ENCODE results near the gene SLC4A1. TPM values are rescaled to one million over a fixed set of nuclear protein-coding genes. Genes with fewer than 3 reads are reported as not detected.

SLC4A1 gene
- total RNA-seq, 1 donor from 2014 or later, result not detected

GRCh38 chr17:44204441-44204882, 63.5 kb downstream of the SLC4A1 start:
- Mint-ChIP-seq H3K4me1 (ENCODE audit: unreplicated experiment) (peaks cover 25% of the 10 kb centered on the region), H3K36me3 (ENCODE audit: low read depth, unreplicated experiment) (peaks cover 16% of the 10 kb centered on the region), H3K9me3 (ENCODE audit: unreplicated experiment) (no peaks in the 10 kb centered on the region), H3K27ac (ENCODE audit: unreplicated experiment) (no peak overlapping the region), H3K4me3 (ENCODE audit: unreplicated experiment) (no peak overlapping the region), H3K27me3 (ENCODE audit: unreplicated experiment) (peaks cover 14% of the 10 kb centered on the region)
- no peak for TF ChIP-seq CTCF (IDR thresholded peaks at IDR 0.05; ENCODE audit: unreplicated experiment)
- DNase-seq (ENCODE audit: low spot score), result no peak

GRCh38 chr17:44203731-44204440, 64.0 kb downstream of the SLC4A1 start:
- DNase-seq (ENCODE audit: low spot score), result peak; percentile 54
- H3K27ac Mint-ChIP-seq (ENCODE audit: unreplicated experiment), result peak overlapping the region; percentile 5
- H3K4me1 Mint-ChIP-seq (ENCODE audit: unreplicated experiment), result peaks cover 25% of the 10 kb centered on the region
- peaks cover 14% of the 10 kb centered on the region for H3K27me3 Mint-ChIP-seq (ENCODE audit: unreplicated experiment)
- H3K4me3 Mint-ChIP-seq (ENCODE audit: unreplicated experiment), result peak overlapping the region; percentile 20
- TF ChIP-seq CTCF (IDR thresholded peaks at IDR 0.05; ENCODE audit: unreplicated experiment), result peak; percentile 94
- peaks cover 15% of the 10 kb centered on the region for H3K36me3 Mint-ChIP-seq (ENCODE audit: low read depth, unreplicated experiment)
- no peaks in the 10 kb centered on the region for H3K9me3 Mint-ChIP-seq (ENCODE audit: unreplicated experiment)

GRCh38 chr17:44202756-44203155, 65.2 kb downstream of the SLC4A1 start:
- Mint-ChIP-seq H3K9me3 (ENCODE audit: unreplicated experiment) (no peaks in the 10 kb centered on the region), H3K27me3 (ENCODE audit: unreplicated experiment) (peaks cover 14% of the 10 kb centered on the region), H3K36me3 (ENCODE audit: low read depth, unreplicated experiment) (peaks cover 8% of the 10 kb centered on the region)

GRCh38 chr17:44200478-44201155, 67.3 kb downstream of the SLC4A1 start:
- Mint-ChIP-seq H3K4me3 (ENCODE audit: unreplicated experiment) (peak overlapping the region; percentile 93), H3K27me3 (ENCODE audit: unreplicated experiment) (peaks cover 19% of the 10 kb centered on the region), H3K36me3 (ENCODE audit: low read depth, unreplicated experiment) (peaks cover 23% of the 10 kb centered on the region), H3K27ac (ENCODE audit: unreplicated experiment) (peak overlapping the region; percentile 95), H3K4me1 (ENCODE audit: unreplicated experiment) (peaks cover 38% of the 10 kb centered on the region), H3K9me3 (ENCODE audit: unreplicated experiment) (no peaks in the 10 kb centered on the region)
- no peak for DNase-seq (ENCODE audit: low spot score)
- TF ChIP-seq CTCF (IDR thresholded peaks at IDR 0.05; ENCODE audit: unreplicated experiment), result no peak

More at GRCh38 chr17:44202756-44203155, 65.2 kb downstream of the SLC4A1 start:
- H3K4me1 Mint-ChIP-seq (ENCODE audit: unreplicated experiment), result peaks cover 27% of the 10 kb centered on the region
- no peak for DNase-seq (ENCODE audit: low spot score)
- no peak for TF ChIP-seq CTCF (IDR thresholded peaks at IDR 0.05; ENCODE audit: unreplicated experiment)
- no peak overlapping the region for H3K4me3 Mint-ChIP-seq (ENCODE audit: unreplicated experiment)
- no peak overlapping the region for H3K27ac Mint-ChIP-seq (ENCODE audit: unreplicated experiment)

Measured in endothelial cell (in vitro differentiated cells).